ENCODE measurements around the gene ZNF438.

The ZNF438 gene

DNA sequence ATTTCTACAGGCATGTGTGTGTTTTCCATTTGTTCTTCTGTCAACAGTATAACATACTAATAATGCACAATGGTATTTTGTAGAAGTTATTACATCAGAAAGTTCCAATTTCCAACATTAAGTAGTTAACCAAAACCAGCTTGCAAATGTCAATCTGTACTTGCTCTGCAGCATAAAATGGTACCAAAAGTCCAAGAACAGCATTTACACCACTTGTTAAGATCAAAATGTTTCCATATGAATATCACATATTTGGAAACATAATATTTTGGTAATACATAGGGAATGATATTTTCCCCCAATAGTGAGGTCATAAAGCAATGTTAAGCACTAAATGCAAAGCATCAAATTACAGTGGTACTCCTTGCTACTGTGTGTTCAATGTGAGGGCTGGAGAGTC, 162.1 kb downstream of the ZNF438 start:
- TF ChIP-seq, protein P1, sequence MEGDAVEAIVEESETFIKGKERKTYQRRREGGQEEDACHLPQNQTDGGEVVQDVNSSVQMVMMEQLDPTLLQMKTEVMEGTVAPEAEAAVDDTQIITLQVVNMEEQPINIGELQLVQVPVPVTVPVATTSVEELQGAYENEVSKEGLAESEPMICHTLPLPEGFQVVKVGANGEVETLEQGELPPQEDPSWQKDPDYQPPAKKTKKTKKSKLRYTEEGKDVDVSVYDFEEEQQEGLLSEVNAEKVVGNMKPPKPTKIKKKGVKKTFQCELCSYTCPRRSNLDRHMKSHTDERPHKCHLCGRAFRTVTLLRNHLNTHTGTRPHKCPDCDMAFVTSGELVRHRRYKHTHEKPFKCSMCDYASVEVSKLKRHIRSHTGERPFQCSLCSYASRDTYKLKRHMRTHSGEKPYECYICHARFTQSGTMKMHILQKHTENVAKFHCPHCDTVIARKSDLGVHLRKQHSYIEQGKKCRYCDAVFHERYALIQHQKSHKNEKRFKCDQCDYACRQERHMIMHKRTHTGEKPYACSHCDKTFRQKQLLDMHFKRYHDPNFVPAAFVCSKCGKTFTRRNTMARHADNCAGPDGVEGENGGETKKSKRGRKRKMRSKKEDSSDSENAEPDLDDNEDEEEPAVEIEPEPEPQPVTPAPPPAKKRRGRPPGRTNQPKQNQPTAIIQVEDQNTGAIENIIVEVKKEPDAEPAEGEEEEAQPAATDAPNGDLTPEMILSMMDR (IDR thresholded peaks at IDR 0.05): no peak
- DNase-seq: no peak
- H3K9me3 ChIP-seq: no peaks in the 10 kb centered on the region
- intact Hi-C loops (cut with DNase I; ENCODE audit: low total_unique reads): no loop called here
- H3K36me3 ChIP-seq: peaks cover 0 to 4% (median 0%) of the 10 kb centered on the region in 3 donors
- peaks cover 0 to 5% (median 0%) of the 10 kb centered on the region in 4 donors for H3K4me1 ChIP-seq
- no peak overlapping the region for H3K27ac ChIP-seq
- H3K27me3 ChIP-seq: no peaks in the 10 kb centered on the region
- H3K4me3 ChIP-seq: no peak overlapping the region

DNA sequence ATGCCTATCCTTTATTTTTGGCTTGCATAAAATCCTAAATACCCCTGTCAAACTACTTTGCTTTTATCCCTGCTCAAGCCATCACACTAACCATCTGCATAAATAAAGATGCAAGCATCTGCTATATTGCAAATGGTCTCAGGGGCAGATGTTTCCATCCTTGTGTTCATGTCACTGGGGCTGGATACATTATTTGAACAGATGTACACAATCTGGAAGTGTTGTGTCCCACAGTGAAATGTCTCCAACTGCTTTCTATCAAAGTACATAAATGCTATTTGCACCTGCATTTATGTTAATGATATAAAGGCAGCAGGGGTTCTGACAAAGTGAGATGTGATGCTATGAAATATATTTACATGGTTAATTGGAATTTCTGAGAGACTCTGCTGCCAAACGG, 163.1 kb downstream of the ZNF438 start:
- no peak for DNase-seq
- H3K4me1 ChIP-seq: peaks cover 0 to 5% (median 0%) of the 10 kb centered on the region in 4 donors
- no peak overlapping the region for H3K27ac ChIP-seq
- H3K27me3 ChIP-seq: no peaks in the 10 kb centered on the region
- intact Hi-C loops (cut with DNase I; ENCODE audit: low total_unique reads): no loop called here
- no peaks in the 10 kb centered on the region for H3K36me3 ChIP-seq
- no peak overlapping the region for H3K4me3 ChIP-seq
- TF ChIP-seq, protein P1 (IDR thresholded peaks at IDR 0.05): no peak
- no peaks in the 10 kb centered on the region for H3K9me3 ChIP-seq

DNA sequence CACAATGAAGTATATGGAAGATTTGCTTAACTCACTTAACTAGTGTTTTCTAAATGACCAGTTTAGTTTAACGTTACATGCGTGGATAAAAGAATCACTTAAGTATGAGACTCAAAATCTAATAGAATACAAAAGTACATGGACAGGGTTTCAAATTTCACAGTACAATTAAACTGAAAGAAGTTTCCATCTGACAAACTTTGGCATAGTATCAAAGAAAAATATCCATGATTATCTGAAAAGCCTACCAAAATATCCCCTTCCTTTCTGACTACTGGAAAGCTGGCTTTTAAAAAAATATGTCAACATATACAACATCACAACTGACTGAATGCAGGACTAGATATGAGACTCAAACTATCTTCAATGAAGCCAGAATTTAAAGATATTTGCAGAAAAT, 164.8 kb downstream of the ZNF438 start:
- no peak overlapping the region for H3K4me3 ChIP-seq
- H3K9me3 ChIP-seq: no peaks in the 10 kb centered on the region
- DNase-seq: no peak
- no peaks in the 10 kb centered on the region for H3K27me3 ChIP-seq
- intact Hi-C loops (cut with DNase I; ENCODE audit: low total_unique reads): no loop called here
- no peaks in the 10 kb centered on the region for H3K36me3 ChIP-seq
- H3K4me1 ChIP-seq: peaks cover 0 to 5% (median 0%) of the 10 kb centered on the region in 4 donors
- TF ChIP-seq, protein P1 (IDR thresholded peaks at IDR 0.05): no peak
- no peak overlapping the region for H3K27ac ChIP-seq

DNA sequence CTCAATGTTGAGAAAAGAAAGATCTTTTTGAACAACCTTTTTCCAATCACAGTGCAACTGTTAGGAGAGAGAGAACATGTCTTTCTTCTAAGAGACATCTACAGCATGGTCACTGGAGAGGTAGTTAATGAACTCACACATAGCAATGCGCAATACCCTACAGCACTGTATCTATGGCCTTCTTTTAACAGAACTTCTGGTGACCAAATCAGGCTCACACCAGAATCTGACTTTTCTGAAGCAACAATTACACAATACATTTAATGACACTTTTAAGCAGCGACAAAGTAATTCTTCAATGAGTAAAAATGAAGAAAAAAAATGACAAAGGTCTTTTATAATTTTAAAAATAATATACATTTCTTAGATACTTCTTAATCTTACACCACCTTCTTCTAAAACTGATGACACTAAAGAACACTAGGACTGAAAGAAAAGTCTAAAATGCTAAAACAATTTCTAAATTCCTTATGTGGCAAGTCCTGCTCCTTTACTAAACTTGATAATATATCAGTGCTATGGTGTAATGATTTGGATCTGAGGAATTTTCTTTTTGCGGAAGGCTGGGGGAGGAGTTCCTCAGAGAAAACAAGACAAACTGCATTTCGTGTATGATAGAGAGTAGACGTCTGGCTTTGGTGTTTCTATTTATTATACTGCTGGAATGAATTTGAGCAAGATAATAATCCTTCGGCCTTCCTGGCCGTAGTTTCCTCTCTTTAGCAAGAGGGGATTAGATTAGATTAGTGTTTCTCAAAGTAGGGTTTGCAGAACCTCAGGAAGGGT, 166.3 kb downstream of the ZNF438 start:
- intact Hi-C loops (cut with DNase I; ENCODE audit: low total_unique reads): no loop called here
- Histone ChIP-seq H3K4me3 (no peak overlapping the region), H3K27me3 (no peaks in the 10 kb centered on the region), H3K9me3 (no peaks in the 10 kb centered on the region), H3K36me3 (no peaks in the 10 kb centered on the region), H3K4me1 (peaks cover 0 to 5% (median 0%) of the 10 kb centered on the region in 4 donors), H3K27ac (no peak overlapping the region)
- no peak for DNase-seq
- TF ChIP-seq, protein P1 (IDR thresholded peaks at IDR 0.05): no peak

DNA sequence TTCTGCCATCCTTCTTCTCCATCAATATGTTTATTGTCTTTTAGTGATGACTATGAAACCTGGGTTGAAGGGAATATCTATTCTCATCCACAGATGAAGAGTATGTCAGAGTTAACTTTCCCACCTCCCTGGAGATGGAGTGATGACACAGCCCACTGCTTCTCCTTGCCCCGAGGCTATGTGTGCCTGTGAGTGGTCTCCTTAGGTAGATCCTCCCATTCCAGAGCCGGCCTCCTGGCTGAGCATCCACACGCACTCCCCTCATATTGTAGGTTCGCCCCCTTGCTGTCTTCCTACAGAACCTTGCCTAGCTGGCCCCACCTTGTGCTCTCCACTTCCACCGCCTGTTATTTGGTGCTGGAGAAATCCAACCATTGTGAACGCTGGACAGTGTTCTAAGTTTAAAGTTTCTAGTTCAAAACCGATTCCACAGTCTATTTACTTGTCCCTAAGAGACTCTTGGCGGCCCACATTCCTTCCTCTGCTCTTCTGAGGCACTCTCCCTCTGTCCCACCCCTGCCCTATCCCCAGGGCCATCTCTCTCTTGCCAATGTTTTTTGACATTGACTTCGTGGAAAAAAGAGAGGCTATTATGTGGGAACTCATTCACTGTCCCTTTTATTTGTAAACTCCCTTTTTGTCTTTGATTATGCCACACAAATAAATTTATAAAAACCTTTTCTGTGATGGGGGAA, 168.0 kb downstream of the ZNF438 start:
- no peaks in the 10 kb centered on the region for H3K9me3 ChIP-seq
- intact Hi-C loops (cut with DNase I; ENCODE audit: low total_unique reads): no loop called here
- H3K4me1 ChIP-seq: peaks cover 0 to 5% (median 0%) of the 10 kb centered on the region in 4 donors
- TF ChIP-seq, protein P1 (IDR thresholded peaks at IDR 0.05): no peak
- no peak for DNase-seq
- H3K27me3 ChIP-seq: no peaks in the 10 kb centered on the region
- H3K4me3 ChIP-seq: no peak overlapping the region
- no peak overlapping the region for H3K27ac ChIP-seq
- H3K36me3 ChIP-seq: no peaks in the 10 kb centered on the region
